ENCODE measurements around the gene SOWAHA. TPM values are rescaled to one million over a fixed set of nuclear protein-coding genes. Genes with fewer than 3 reads are reported as not detected.

SOWAHA gene
- total and polyA plus RNA-seq, 2 of the 4 experiments (the other 2 are of a cell fraction), result 0.03 TPM; not detected in 1

GRCh38 chr5:132780577-132780976 lies 32.5 kb upstream of the SOWAHA start:
- intact Hi-C loops (cut with micrococcal nuclease) (no loop called here), in situ Hi-C loops (cut with MboI; ENCODE audit: low sequenced_read_pairs) (no loop called here), dilution Hi-C loops (cut with HindIII; ENCODE audit: low sequenced_read_pairs, unreplicated experiment) (no loop called here)
- H4K20me1 ChIP-seq (ENCODE audit: insufficient read depth, low read length), result 0 out of 2 replicates have a peak, but pooled peaks cover 1% of the 10 kb centered on the region
- no peak for ATAC-seq (ENCODE audit: low read depth)
- no peak overlapping the region for H4K91ac ChIP-seq (ENCODE audit: insufficient read depth, low read depth, low read length)
- TF ChIP-seq MXI1 (IDR thresholded peaks at IDR 0.05; ENCODE audit: borderline replicate concordance, low read depth, low read length) (no peak), RAD21 (IDR thresholded peaks at IDR 0.05; ENCODE audit: low read length) (no peak), ELK1 (IDR thresholded peaks at IDR 0.05; ENCODE audit: borderline replicate concordance, low read depth, low read length) (no peak), MAZ (IDR thresholded peaks at IDR 0.05; ENCODE audit: borderline replicate concordance, low read depth, low read length) (no peak), MAFK (IDR thresholded peaks at IDR 0.05; ENCODE audit: low read depth, low read length) (no peak), USF2 (IDR thresholded peaks at IDR 0.05; ENCODE audit: low read depth, low read length) (no peak), FOS (IDR thresholded peaks at IDR 0.05; ENCODE audit: low read depth, low read length) (no peak), SMC3 (IDR thresholded peaks at IDR 0.05; ENCODE audit: low read depth, low read length) (no peak), CEBPB (IDR thresholded peaks at IDR 0.05; ENCODE audit: low read depth, low read length) (no peak), RCOR1 (IDR thresholded peaks at IDR 0.05; ENCODE audit: insufficient replicate concordance, low read length) (no peak), NFE2L2 (IDR thresholded peaks at IDR 0.05; ENCODE audit: low read depth, low read length) (no peak), CTCF (conservative IDR thresholded peaks at IDR 0.05; ENCODE audit: low read depth, low read length) (no peak), CHD1 (IDR thresholded peaks at IDR 0.05; ENCODE audit: low read depth, low read length) (no peak), POLR2A (IDR thresholded peaks at IDR 0.05; ENCODE audit: low read depth, low read length) (no peak)
- no peak overlapping the region for H3K27ac ChIP-seq (ENCODE audit: insufficient read depth, low read length)
- BruUV-seq (replicated peaks), result no TSS peak
- no peak overlapping the region for H3K4ac ChIP-seq (ENCODE audit: low read depth, low read length)
- H3K4me3 ChIP-seq (ENCODE audit: insufficient read depth, low read depth, low read length), result no peak overlapping the region
- no peak overlapping the region for H2BK15ac ChIP-seq (ENCODE audit: low read depth, low read length)
- H2AK9ac ChIP-seq (replicated peaks; ENCODE audit: low read depth, low read length, poor library complexity), result no peak overlapping the region
- no peak overlapping the region for H3K9ac ChIP-seq (ENCODE audit: low read depth, low read length)
- H3K14ac ChIP-seq (replicated peaks; ENCODE audit: low read depth, low read length), result no peak overlapping the region
- H3K18ac ChIP-seq (ENCODE audit: low read depth, low read length), result no peak overlapping the region
- DNase-seq, result no peak
- peaks cover 9% of the 10 kb centered on the region for H3K9me1 ChIP-seq (ENCODE audit: insufficient read depth, low read length)
- ChIA-PET POLR2A (ENCODE audit: unreplicated experiment) (no interaction called here), CTCF (interaction anchor here (0.6 kb wide), 1 partner anchor 19 kb away, joined by 3 read pairs; no protein-coding TSS in a partner anchor)
- WGBS, 2 experiments (ENCODE audit: extremely low coverage in 2 of 2, insufficient read length in 1 of 2), result no CpG with 5 or more reads among the region's 1 CpG
- H3K9me3 ChIP-seq (ENCODE audit: control insufficient read depth, insufficient read depth, low read length), result no peaks in the 10 kb centered on the region
- H4K8ac ChIP-seq (ENCODE audit: low read depth in 2 of 2, low read length in 2 of 2), result no peak overlapping the region
- peaks cover under 1 to 20% of the 10 kb centered on the region in 2 experiments; a peak in 3 of 4 replicates for H3K79me1 ChIP-seq (ENCODE audit: low read depth in 1 of 2, low read length in 2 of 2)
- H2BK120ac ChIP-seq (ENCODE audit: low read depth, low read length), result no peak overlapping the region
- H3K36me3 ChIP-seq (ENCODE audit: control insufficient read depth, insufficient read depth, low read length), result no peaks in the 10 kb centered on the region
- no peak overlapping the region for H3K4me2 ChIP-seq (ENCODE audit: low read depth, low read length)
- H4K5ac ChIP-seq (ENCODE audit: low read depth, low read length), result no peak overlapping the region
- no peak overlapping the region for H2AFZ ChIP-seq (replicated peaks; ENCODE audit: low read length, poor library complexity)
- no peak overlapping the region for H2BK20ac ChIP-seq (ENCODE audit: low read depth, low read length)
- no peaks in the 10 kb centered on the region for H3K27me3 ChIP-seq (ENCODE audit: control insufficient read depth, insufficient read depth, low read length)
- no peak overlapping the region for H3K23ac ChIP-seq (ENCODE audit: low read depth, low read length)
- no peak overlapping the region for H2AK5ac ChIP-seq (ENCODE audit: low read depth, low read length)
- peaks cover 16% of the 10 kb centered on the region for H3K4me1 ChIP-seq (ENCODE audit: control insufficient read depth, insufficient read depth, low read length)
- no peak overlapping the region for H3K56ac ChIP-seq (ENCODE audit: extremely low read depth, insufficient read depth, low read length)
- H2BK5ac ChIP-seq (ENCODE audit: low read depth, low read length, poor library complexity, severe bottlenecking), result no peak overlapping the region
